GM23338 (cell line): Measurements from ENCODE around the gene DHRS3. TPM values are rescaled to one million over a fixed set of nuclear protein-coding genes. Genes with fewer than 3 reads are reported as not detected.
A peak's percentile ranks its signal among the peaks of the same experiment; 100 is the strongest.

Source experiments
- ATAC-seq: fragments of 200-7000 bp; cut with Tn5 transposase; 3 replicates; pipeline ENCODE4 v1.9.1; 2020
- DNase-seq: peaks from one replicate; pipeline ENCODE4 v3.0.0-alpha.2; 2015; ENCODE audit warnings: low spot score
- H2AFZ ChIP-seq: fragments of 200-600 bp; sonication (generic); 2 replicates; pipeline ENCODE4 v1.8.0; 2016; ENCODE audit warnings: antibody characterized with exemption, mild to moderate bottlenecking, moderate library complexity
- H3F3A ChIP-seq: fragments of 200-600 bp; sonication (generic); replicated peaks from 2 replicates; pipeline ENCODE4 v1.8.0; 2017; ENCODE audit warnings: antibody characterized with exemption, mixed run types, low read depth
- H3K27ac ChIP-seq: fragments of 200-600 bp; sonication (generic); 2 replicates; pipeline ENCODE4 v1.6.1; 2016; ENCODE audit warnings: low read depth
- H3K27me3 ChIP-seq: fragments of 200-600 bp; sonication (generic); 2 replicates; pipeline ENCODE4 v1.8.0; 2016; ENCODE audit warnings: mild to moderate bottlenecking, mixed run types, moderate library complexity; ENCODE audit not compliant: insufficient read depth
- H3K36me3 ChIP-seq: fragments of 200-600 bp; sonication (generic); 2 replicates; pipeline ENCODE4 v1.8.0; 2016; ENCODE audit warnings: mild to moderate bottlenecking; ENCODE audit not compliant: insufficient read depth
- H3K4me1 ChIP-seq: fragments of 200-600 bp; sonication (generic); 2 replicates; pipeline ENCODE4 v1.8.0; 2016; ENCODE audit warnings: mild to moderate bottlenecking, moderate library complexity; ENCODE audit not compliant: insufficient read depth
- H3K4me2 ChIP-seq: fragments of 200-600 bp; sonication (generic); 2 replicates; pipeline ENCODE4 v1.7.1; 2017; ENCODE audit warnings: mixed run types
- H3K4me3 ChIP-seq: fragments of 200-600 bp; sonication (generic); 2 replicates; pipeline ENCODE4 v1.6.1; 2016; ENCODE audit warnings: mixed run types
- H3K79me2 ChIP-seq: fragments of 200-600 bp; sonication (generic); replicated peaks from 2 replicates; pipeline ENCODE4 v1.8.0; 2017; ENCODE audit warnings: mild to moderate bottlenecking; ENCODE audit not compliant: insufficient read depth
- H3K9me2 ChIP-seq: fragments of 200-600 bp; sonication (generic); 2 replicates; pipeline ENCODE4 v1.8.0; 2017; ENCODE audit not compliant: insufficient read depth
- H4K20me1 ChIP-seq: fragments of 200-600 bp; sonication (generic); replicated peaks from 2 replicates; pipeline ENCODE4 v1.8.0; 2017; ENCODE audit warnings: mild to moderate bottlenecking; ENCODE audit not compliant: insufficient read depth
- H3K27ac Mint-ChIP-seq: 2 replicates; pipeline ENCODE4 v1.8.0; 2020; ENCODE audit warnings: inconsistent platforms, mild to moderate bottlenecking, moderate library complexity, mixed read lengths
- H3K27me3 Mint-ChIP-seq: 3 replicates; pipeline ENCODE4 v1.8.0; 2022; ENCODE audit warnings: low read depth, mild to moderate bottlenecking, moderate library complexity, mixed read lengths, inconsistent platforms; ENCODE audit not compliant: insufficient read depth, poor library complexity
- H3K36me3 Mint-ChIP-seq: 3 replicates; pipeline ENCODE4 v1.8.0; 2021; ENCODE audit warnings: low read depth, mild to moderate bottlenecking, inconsistent platforms, moderate library complexity, mixed read lengths
- H3K4me1 Mint-ChIP-seq: 3 replicates; pipeline ENCODE4 v1.8.0; 2020; ENCODE audit warnings: mild to moderate bottlenecking, inconsistent platforms, mixed read lengths
- H3K4me3 Mint-ChIP-seq: 3 replicates; pipeline ENCODE4 v1.8.0; 2021; ENCODE audit warnings: moderate library complexity, mild to moderate bottlenecking, inconsistent platforms, mixed read lengths
- H3K9me3 Mint-ChIP-seq: 3 replicates; pipeline ENCODE4 v1.8.0; 2020; ENCODE audit warnings: moderate library complexity, mild to moderate bottlenecking, inconsistent platforms, mixed read lengths
- CREB1 ChIP-seq: fragments of 250-450 bp; sonication (Bioruptor Pico); IDR thresholded peaks from 2 replicates; pipeline ENCODE4 v1.5.0; 2020; ENCODE audit warnings: low read depth, mild to moderate bottlenecking, moderate library complexity
- EZH2 ChIP-seq: fragments of 200-600 bp; sonication (generic); IDR thresholded peaks from one replicate; pipeline ENCODE4 v1.8.0; 2017; ENCODE audit warnings: antibody characterized with exemption, mild to moderate bottlenecking, low read depth; ENCODE audit not compliant: unreplicated experiment
- JUNB ChIP-seq: IDR thresholded peaks from one replicate; pipeline ENCODE4 v1.6.1; 2016; ENCODE audit warnings: antibody characterized with exemption; ENCODE audit not compliant: unreplicated experiment
- POLR2AphosphoS5 ChIP-seq: IDR thresholded peaks from 2 replicates; pipeline ENCODE4 v1.6.1; 2016; ENCODE audit warnings: antibody characterized with exemption, low read depth
- ZNF114 ChIP-seq: fragments of 250-450 bp; sonication (Bioruptor Pico); IDR thresholded peaks from 2 replicates; pipeline ENCODE4 v1.5.0; 2020; ENCODE audit warnings: mild to moderate bottlenecking, moderate library complexity
- ZNF331 ChIP-seq: fragments of 250-450 bp; sonication (Bioruptor Pico); IDR thresholded peaks from 2 replicates; pipeline ENCODE4 v1.5.0; 2020; ENCODE audit warnings: low read depth, mild to moderate bottlenecking, moderate library complexity
- polyA plus RNA-seq: library from polyadenylated mRNA; unstranded; fragments of >200 nt; fragmentation: Nextera tagmentation; extraction: Ambion mirVana; gene quantifications from 2 replicates; pipeline ENCODE4 v1.2.1, GENCODE V29; 2016
- total RNA-seq: library from RNA; depleted of rRNA; stranded (reverse); fragments of >200 nt; shearing (Covaris generic); gene quantifications from 2 replicates; pipeline ENCODE4 v1.2.3, GENCODE V29; 2014
- TF ChIP-seq, protein P1 (sequence below): IDR thresholded peaks from 2 replicates; pipeline ENCODE4 v1.6.1; 2016; ENCODE audit warnings: antibody characterized with exemption

The DHRS3 gene
- total and polyA plus RNA-seq, 2 experiments from 2014 or later, result 21.0 to 26.0 TPM

DNA sequence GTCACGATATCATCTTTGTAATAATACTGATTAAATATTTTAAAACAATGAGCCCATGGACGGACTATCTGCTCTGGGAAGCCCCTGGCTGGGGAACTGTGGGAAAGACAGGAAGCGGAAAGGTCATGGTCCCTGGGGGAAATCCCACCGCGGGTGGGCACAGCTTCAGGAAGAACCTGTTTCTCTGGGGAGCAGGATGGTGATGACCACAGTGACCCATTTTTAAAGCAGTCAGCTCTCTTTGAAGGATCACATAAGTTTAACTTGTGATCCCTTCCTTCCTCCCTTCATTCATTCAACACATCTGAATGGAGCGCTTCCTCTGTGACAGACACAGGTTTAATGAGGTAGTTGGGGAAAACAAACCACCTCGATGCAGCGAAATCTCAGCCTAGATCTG lies 73.0 kb downstream of the DHRS3 start:
- no peaks in the 10 kb centered on the region for H3F3A ChIP-seq
- Mint-ChIP-seq H3K36me3 (no peaks in the 10 kb centered on the region), H3K4me1 (peaks cover 29% of the 10 kb centered on the region), H3K27me3 (peaks cover 12% of the 10 kb centered on the region), H3K27ac (peak overlapping the region; percentile 89; the same call in 1 of the 2 replicates), H3K4me3 (no peak overlapping the region), H3K9me3 (no peaks in the 10 kb centered on the region)
- H3K4me1 ChIP-seq, result no peaks in the 10 kb centered on the region; the same call in 1 of the 2 replicates
- no peaks in the 10 kb centered on the region for H4K20me1 ChIP-seq
- H3K9me2 ChIP-seq, result no peaks in the 10 kb centered on the region
- H2AFZ ChIP-seq, result no peak overlapping the region
- no peak for ATAC-seq
- TF ChIP-seq POLR2AphosphoS5 (no peak), ZNF331 (CRISPR knock-in tag) (no peak), CREB1 (no peak), EZH2 (no peak)
- H3K79me2 ChIP-seq, result no peaks in the 10 kb centered on the region
- 0 out of 2 replicates have a peak overlapping the region, but pooled peaks have one; percentile 17 for H3K27ac ChIP-seq
- H3K36me3 ChIP-seq, result no peaks in the 10 kb centered on the region
- H3K27me3 ChIP-seq, result no peaks in the 10 kb centered on the region
- no peak overlapping the region for H3K4me3 ChIP-seq
- no peak for DNase-seq
- H3K4me2 ChIP-seq, result no peak overlapping the region

DNA sequence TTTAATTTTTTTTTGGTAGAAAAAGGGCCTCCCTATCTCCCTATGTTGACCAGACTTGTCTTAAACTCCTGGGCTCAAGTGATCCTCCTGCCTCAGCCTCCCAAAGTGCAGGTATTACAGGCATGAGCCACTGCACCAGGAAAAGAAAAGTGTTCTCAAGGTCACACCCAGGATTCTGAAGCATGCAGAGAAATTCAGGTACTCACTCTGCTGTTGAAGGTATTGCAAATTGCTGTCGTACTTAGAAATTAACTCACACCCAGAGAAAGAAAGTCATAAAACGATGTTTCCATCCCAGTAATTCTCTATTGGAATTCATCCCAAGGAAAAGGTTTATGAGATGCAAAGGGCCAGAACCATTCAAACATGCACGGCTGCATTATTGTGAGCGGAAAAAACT lies 73.7 kb downstream of the DHRS3 start:
- H3K4me3 ChIP-seq, result no peak overlapping the region
- no peak overlapping the region for H2AFZ ChIP-seq
- no peak overlapping the region for H3K4me3 Mint-ChIP-seq
- no peaks in the 10 kb centered on the region for H3K9me2 ChIP-seq
- no peaks in the 10 kb centered on the region for H3K9me3 Mint-ChIP-seq
- H3K36me3 Mint-ChIP-seq, result no peaks in the 10 kb centered on the region
- peaks cover 25% of the 10 kb centered on the region for H3K4me1 Mint-ChIP-seq
- no peaks in the 10 kb centered on the region for H3K79me2 ChIP-seq
- H3K27ac ChIP-seq, result no peak overlapping the region
- no peak for DNase-seq
- H3K4me2 ChIP-seq, result no peak overlapping the region
- no peaks in the 10 kb centered on the region for H4K20me1 ChIP-seq
- H3K27me3 ChIP-seq, result no peaks in the 10 kb centered on the region
- no peaks in the 10 kb centered on the region for H3K36me3 ChIP-seq
- TF ChIP-seq JUNB (no peak), CREB1 (no peak), ZNF331 (CRISPR knock-in tag) (no peak)
- peaks cover 12% of the 10 kb centered on the region for H3K27me3 Mint-ChIP-seq
- no peaks in the 10 kb centered on the region; the same call in 1 of the 2 replicates for H3K4me1 ChIP-seq
- ATAC-seq, result no peak
- H3K27ac Mint-ChIP-seq, result no peak overlapping the region
- H3F3A ChIP-seq, result no peaks in the 10 kb centered on the region

DNA sequence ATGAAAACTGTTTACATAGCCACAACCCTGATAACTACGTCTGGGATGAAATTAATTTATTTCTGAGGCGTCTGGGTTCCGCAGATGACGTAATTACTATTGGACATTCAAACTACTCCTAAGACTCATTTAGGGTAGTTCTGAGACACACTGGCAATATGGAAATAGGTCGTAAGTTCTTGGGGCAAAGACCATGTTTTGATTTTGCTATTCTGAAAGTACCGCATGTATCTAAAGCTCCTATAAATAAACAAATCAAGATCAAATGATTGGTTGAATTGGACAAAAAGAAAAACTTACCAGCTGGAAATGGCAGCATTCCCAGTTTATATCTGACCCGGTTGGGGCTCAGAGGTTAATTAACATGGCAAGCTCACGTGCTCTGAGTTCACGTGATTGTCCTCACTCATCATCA lies 74.3 kb downstream of the DHRS3 start:
- no peak for TF ChIP-seq CREB1
- TF ChIP-seq POLR2AphosphoS5, result no peak
- no peak for TF ChIP-seq ZNF114 (CRISPR knock-in tag)
- no peak for TF ChIP-seq ZNF331 (CRISPR knock-in tag)
- no peak for TF ChIP-seq JUNB
- TF ChIP-seq, protein P1, sequence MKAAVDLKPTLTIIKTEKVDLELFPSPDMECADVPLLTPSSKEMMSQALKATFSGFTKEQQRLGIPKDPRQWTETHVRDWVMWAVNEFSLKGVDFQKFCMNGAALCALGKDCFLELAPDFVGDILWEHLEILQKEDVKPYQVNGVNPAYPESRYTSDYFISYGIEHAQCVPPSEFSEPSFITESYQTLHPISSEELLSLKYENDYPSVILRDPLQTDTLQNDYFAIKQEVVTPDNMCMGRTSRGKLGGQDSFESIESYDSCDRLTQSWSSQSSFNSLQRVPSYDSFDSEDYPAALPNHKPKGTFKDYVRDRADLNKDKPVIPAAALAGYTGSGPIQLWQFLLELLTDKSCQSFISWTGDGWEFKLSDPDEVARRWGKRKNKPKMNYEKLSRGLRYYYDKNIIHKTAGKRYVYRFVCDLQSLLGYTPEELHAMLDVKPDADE, result no peak
- Histone ChIP-seq H3K36me3 (no peaks in the 10 kb centered on the region), H3K4me1 (no peaks in the 10 kb centered on the region; the same call in 1 of the 2 replicates), H4K20me1 (no peaks in the 10 kb centered on the region), H3K9me2 (no peaks in the 10 kb centered on the region), H2AFZ (no peak overlapping the region), H3K4me3 (no peak overlapping the region), H3K79me2 (no peaks in the 10 kb centered on the region), H3K27ac (no peak overlapping the region), H3K4me2 (no peak overlapping the region), H3F3A (no peaks in the 10 kb centered on the region), H3K27me3 (no peaks in the 10 kb centered on the region)
- Mint-ChIP-seq H3K27ac (no peak overlapping the region), H3K27me3 (peaks cover 12% of the 10 kb centered on the region), H3K4me1 (peaks cover 25% of the 10 kb centered on the region), H3K36me3 (no peaks in the 10 kb centered on the region), H3K4me3 (no peak overlapping the region), H3K9me3 (no peaks in the 10 kb centered on the region)
- ATAC-seq (no peak), DNase-seq (no peak)
